Stimulated activated CD4-positive, alpha-beta T cell treated with anti-CD3 and anti-CD28 coated beads, Interleukin-2, amount 100 ng/mL, for 48 hours (primary cell): ENCODE measurements around the gene SEMA3A.
"Not testable (repeated sequence)": the region's sequence is repeated elsewhere in the genome, so short reads cannot be mapped to it uniquely, and the experiment has no call there.

Source experiments
- DNase-seq, 2 donors: peaks; one replicate each; pipeline ENCODE4 v3.0.0-alpha.2; 2020

Gene SEMA3A

GRCh38 chr7:84152995-84153394 is 41.6 kb downstream of the SEMA3A start:
- DNase-seq: no peak

DNA sequence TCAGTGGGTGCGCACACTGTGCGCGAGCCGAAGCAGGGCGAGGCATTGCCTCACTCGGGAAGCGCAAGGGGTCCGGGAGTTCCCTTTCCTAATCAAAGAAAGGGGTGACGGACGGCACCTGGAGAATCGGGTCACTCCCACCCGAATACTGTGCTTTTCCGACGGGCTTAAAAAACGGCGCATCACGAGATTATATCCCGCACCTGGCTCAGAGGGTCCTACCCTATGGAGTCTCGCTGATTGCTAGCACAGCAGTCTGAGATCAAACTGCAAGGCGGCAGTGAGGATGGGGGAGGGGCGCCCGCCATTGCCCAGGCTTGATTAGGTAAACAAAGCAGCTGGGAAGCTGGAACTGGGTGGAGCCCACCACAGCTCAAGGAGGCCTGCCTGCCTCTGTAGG is 44.2 kb downstream of the SEMA3A start:
- DNase-seq: not testable (repeated sequence)

DNA sequence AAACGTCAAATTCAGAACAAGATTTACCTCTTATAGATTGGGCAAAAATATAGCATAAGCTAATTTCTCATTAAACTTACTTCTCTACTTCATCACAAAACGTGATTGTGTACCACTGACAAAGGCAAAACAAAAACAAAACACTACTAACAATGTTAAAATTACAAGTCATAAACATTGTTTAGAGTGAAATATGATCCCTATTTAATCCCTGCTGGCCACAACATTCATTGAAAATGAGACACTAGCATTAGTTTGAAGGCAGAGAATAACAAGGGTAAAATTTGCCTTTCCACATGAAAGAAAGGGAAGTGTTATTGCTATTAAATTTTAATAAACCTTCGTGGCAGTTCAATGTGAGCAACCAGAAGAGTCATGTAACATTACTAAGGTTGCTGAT is 45.0 kb downstream of the SEMA3A start:
- DNase-seq: no peak

DNA sequence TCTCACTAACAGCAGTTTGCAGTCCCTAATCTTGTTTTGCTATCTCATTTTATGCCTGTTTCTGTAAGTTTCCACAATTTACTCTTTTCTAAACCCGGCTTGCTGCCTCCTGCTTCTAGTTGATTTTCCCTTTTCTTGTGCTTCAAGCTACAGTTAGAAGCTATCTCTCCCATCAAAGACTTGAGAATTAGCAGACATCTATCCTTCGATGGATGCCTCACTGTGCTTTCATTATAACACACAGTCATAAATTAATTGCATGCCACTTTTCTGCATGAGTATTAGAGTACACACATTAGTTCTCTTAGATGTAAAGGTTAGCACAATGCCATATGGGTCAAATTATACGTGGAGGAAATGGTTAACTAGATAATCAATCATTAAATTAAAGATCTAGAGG is 48.7 kb downstream of the SEMA3A start:
- no peak for DNase-seq

GRCh38 chr7:84144935-84145334 is 49.7 kb downstream of the SEMA3A start:
- no peak for DNase-seq

GRCh38 chr7:84144480-84144879 is 50.1 kb downstream of the SEMA3A start:
- no peak for DNase-seq

DNA sequence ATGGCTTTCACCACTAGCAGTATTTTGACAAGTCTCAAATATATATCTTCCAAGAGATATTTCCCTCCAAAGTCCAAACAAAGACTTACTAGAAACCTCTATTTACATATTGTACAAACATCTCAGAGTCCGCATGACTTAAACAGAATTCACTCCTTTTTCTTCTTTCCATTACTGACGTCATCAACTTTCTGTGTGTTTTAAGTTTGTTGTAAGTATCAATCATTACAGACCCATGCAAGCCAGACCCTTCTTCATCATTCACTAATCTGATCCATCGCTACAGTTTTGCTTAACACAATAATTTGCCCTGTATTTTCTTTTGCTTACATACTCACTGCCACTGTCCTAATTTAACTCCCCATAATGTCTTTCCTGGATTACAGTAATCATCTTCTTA is 51.9 kb downstream of the SEMA3A start:
- no peak for DNase-seq

DNA sequence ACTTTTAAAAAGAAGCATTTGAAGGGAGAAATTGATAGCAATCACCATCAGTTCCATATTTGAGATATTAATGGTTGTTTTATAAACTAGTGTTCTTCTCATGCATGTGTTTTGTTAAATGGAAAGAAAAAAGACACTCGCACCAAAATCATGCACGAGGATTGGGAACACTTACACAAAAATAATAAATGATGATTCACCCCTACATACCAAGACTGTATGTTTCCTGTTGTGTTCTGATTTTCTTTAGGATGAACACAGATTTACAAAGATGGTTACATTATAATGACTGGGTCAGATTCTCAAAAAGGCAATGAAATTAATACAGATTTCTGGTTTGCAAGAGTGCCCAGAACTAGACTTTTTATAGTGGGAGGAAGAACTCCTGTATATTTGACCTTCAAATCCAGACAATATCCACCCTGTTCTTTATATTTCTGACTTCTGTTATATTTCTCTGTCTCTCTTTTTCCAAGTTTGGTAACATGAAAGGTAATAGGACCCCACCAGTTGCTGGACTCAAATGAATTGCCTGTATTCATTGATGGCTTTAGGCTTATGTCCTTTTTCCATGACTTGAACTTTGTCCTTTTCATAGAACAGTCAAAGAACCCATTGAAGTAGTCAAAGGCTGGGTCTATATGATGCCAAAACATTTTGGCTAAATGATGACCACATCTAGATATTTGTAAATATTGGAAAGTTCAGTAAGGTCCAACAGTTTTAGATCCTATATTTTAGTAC is 54.4 kb downstream of the SEMA3A start:
- no peak for DNase-seq

GRCh38 chr7:84138411-84138810 is 56.2 kb downstream of the SEMA3A start:
- no peak for DNase-seq

DNA sequence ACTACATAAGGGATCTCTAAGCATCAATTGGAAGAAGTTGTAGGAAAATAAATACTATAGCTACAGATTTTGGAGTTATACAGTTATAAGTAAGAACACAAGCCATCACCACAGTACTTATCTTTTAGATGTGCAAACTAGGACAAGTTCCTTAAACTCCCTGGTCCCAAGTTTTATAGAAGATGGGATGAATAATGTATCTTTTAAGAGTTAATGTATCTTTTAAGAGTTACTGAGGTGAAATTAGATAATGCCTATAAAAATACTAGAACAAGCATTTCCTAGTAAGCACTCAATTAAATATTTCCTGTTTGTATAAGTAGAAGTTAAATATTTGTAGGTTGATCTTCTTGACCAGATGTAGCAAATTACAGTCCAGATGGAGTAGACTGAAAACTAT is 56.8 kb downstream of the SEMA3A start:
- DNase-seq: no peak

- no peak for DNase-seq
Measured at GRCh38 chr7:84136809-84137208, 57.8 kb downstream of the SEMA3A start.

GRCh38 chr7:84136336-84136735 is 58.3 kb downstream of the SEMA3A start:
- no peak for DNase-seq

DNA sequence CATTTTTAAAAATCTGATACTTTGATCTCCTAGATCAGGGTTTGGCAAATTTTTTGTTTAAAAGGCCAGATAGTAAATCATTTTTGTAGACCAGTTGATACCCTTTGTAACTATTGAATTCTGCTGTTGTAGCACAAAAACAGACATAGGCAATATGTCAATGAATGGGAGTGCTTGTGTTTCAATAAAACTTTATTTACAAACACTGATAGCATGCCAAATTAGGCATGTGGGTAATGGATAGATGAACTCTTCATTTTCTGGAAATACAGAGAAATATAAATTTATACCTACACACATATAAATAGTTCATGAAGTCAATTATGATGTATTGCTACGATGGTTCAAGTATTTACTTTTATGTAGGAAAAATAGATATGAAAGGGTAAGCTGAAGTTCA is 60.4 kb downstream of the SEMA3A start:
- DNase-seq: no peak

DNA sequence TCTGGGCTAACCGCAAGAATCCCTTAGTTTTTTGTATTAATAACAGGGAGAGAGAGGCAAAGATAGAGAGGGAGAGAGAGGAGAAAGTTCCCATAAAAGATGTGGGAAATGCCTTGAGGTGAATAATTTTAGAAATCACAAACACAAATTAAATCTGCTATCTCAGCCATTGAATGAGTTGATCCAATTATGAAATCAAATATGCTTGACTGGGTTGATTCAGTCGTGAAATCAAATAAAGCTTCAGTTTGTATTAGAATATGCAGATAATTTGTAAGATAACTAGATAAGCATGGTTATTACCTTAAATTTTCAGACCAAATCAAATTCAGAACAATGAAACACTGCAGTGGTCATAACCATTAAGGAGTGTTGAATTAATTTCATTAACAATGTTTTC is 68.9 kb downstream of the SEMA3A start:
- no peak for DNase-seq

DNA sequence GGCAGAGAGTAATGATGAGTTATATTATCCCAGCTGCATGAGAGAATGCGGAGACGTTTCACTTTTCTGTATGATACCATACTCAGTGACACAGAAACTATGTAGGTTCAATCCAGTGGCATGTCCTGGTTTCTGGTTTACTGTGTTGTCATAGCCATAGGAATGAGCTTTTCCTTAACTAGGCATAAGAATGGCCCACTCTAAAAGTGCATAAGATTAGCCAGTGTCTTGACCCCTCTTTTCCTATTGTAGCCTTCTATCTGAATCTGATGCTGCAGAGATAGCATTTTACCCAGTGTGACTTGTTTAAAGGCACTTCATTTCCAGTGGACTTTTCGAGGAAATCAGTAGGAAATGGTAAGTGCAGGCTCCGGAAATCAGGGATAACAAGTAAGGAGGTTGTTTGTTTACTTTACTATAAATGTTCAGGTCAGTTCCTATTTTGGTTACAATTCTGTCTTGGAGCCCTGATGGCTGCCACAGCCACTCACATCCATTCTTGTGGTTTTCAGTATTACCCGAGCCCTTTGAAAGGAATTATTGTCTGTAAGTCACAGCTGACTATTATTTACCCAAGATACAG is 70.5 kb downstream of the SEMA3A start:
- no peak for DNase-seq

- no peak for DNase-seq
Measured at GRCh38 chr7:84122582-84123360, 71.8 kb downstream of the SEMA3A start.

GRCh38 chr7:84117304-84117703 is 77.3 kb downstream of the SEMA3A start:
- no peak for DNase-seq

GRCh38 chr7:84113906-84114850 is 80.4 kb downstream of the SEMA3A start:
- DNase-seq: no peak

DNA sequence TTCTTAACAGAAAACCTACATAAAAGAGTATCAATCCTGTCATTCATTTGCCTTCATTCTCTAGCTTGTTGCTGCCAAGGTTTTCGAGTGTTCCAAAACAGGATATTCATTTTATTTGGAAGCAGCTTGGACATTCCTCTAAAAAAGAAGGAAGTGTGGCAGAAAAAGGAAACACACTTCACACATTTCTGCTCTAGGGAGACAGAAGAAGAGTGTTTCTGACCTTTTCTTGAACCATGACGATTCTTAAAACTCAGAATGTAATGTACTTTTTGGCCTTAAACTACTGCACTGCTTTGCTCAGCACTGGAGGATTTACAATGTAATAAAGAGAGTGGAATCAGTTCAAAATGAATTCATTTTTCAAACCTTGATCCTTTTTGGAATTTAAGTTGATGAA is 81.3 kb downstream of the SEMA3A start:
- DNase-seq: no peak

DNA sequence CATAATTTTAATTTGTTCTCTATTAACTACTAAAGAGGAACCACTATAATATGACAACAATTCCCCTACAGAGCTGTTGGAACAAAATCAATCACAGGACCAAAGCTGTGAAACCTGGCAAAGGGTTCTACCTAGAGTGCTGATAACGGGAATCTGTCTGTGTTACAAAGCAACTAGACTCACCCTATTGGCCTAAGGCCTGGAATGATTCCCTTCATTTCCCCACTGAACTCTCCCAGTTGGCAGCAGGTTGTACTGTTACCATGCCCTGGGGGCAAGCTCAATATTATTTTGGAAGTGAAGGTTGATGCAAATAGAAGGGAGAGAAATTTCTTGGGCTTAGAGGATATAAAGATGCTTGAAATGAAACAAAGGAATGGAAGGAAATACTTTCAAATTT is 81.8 kb downstream of the SEMA3A start:
- no peak for DNase-seq

- no peak for DNase-seq
Measured at GRCh38 chr7:84111842-84112241, 82.7 kb downstream of the SEMA3A start.

GRCh38 chr7:84110400-84110799 is 84.2 kb downstream of the SEMA3A start:
- DNase-seq: no peak

DNA sequence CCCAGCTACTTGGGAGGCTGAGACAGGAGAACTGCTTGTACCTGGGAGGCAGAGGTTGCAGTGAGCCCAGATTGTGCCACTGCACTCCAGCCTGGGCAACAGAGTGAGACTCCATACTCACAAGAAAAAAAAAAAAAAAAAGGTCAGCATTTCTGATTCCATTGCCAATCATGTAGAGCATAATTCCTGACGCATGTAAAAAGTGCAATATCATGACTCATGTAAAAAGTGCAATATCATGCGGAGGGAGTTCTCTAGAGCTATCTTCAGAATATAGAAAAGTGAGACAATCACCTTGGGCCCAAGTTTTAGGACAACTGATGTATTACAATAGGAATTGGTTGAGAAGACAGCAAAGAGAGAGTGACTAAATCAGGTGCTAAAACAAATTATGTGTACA is 85.8 kb downstream of the SEMA3A start:
- no peak for DNase-seq
